Measurements from ENCODE around the gene GIGYF1.
"Not testable (repeated sequence)": the region's sequence is repeated elsewhere in the genome, so short reads cannot be mapped to it uniquely, and the experiment has no call there.

GIGYF1 gene

DNA sequence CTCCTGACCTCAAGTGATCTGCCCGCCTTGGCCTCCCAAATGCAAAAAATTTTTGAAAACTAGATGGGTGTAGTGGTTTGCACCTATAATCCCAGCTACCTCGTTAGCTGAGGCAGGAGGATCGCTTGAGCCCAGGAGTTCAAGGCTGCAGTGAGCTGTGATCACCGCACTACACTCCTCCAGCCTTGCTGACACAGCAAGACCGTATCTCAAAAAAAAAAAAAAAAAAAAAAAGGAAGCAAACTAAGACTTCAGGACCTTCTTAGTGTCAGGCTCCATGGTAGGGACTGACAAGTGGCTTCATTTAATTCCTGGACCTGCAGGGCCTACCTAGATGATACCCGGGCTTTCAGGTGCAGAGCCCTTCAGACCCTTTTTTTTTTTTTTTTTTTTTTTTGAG is 14.3 kb upstream of the GIGYF1 start:
- in situ Hi-C loops (cut with MboI; ENCODE audit: low sequenced_read_pairs) = no loop called here

DNA sequence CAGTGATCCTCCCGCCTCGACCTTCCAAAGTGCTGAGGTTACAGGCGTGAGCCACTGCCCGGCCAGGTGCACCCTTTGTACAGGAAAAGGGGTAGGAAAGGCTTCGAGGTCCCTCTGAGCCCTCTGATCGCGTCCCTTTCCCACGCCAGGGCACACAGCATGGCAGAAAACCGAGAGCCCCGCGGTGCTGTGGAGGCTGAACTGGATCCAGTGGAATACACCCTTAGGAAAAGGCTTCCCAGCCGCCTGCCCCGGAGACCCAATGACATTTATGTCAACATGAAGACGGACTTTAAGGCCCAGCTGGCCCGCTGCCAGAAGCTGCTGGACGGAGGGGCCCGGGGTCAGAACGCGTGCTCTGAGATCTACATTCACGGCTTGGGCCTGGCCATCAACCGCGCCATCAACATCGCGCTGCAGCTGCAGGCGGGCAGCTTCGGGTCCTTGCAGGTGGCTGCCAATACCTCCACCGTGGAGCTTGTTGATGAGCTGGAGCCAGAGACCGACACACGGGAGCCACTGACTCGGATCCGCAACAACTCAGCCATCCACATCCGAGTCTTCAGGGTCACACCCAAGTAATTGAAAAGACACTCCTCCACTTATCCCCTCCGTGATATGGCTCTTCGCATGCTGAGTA is 12.7 kb upstream of the GIGYF1 start:
- in situ Hi-C loops (cut with MboI; ENCODE audit: low sequenced_read_pairs) = no loop called here

GRCh38 chr7:100705753-100706671 is 12.0 kb upstream of the GIGYF1 start, which contains the start of gene POP7:
Gene POP7 (plus strand): TSS chr7:100706121. CDS start chr7:100706831, 710 bp downstream.
- in situ Hi-C loops (cut with MboI; ENCODE audit: low sequenced_read_pairs) = no loop called here

DNA sequence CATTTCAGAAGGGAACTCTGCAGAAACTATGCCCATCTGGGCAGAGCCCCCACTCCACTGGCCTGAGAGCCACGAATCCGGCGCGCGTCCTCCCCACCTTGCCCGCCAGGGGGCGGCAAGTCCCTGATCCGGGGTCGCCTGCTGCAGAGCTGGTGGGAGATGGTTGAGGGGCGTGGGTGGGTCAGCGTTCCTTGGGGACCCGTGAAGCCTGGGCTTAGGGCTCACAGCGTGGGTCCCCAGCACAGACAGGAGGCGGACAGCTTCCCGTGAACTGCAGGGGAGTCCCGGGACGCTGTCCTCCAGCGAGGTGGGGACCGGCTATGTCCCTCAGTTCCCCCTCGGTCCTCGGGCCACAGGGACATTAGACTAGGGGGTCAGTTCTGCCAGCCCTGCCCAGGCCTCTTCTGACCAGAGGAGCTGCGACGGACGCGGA is 11.3 kb upstream of the GIGYF1 start:
- in situ Hi-C loops (cut with MboI; ENCODE audit: low sequenced_read_pairs) = no loop called here

GRCh38 chr7:100701089-100701488 is 7.0 kb upstream of the GIGYF1 start:
- in situ Hi-C loops (cut with MboI; ENCODE audit: low sequenced_read_pairs) = not testable (repeated sequence)

GRCh38 chr7:100699018-100699417 is 5.0 kb upstream of the GIGYF1 start:
- in situ Hi-C loops (cut with MboI; ENCODE audit: low sequenced_read_pairs) = no loop called here

GRCh38 chr7:100696123-100696521 is 2.1 kb upstream of the GIGYF1 start:
- in situ Hi-C loops (cut with MboI; ENCODE audit: low sequenced_read_pairs) = no loop called here

GRCh38 chr7:100693312-100694097 is 545 bp downstream of the GIGYF1 start:
- in situ Hi-C loops (cut with MboI; ENCODE audit: low sequenced_read_pairs) = no loop called here

DNA sequence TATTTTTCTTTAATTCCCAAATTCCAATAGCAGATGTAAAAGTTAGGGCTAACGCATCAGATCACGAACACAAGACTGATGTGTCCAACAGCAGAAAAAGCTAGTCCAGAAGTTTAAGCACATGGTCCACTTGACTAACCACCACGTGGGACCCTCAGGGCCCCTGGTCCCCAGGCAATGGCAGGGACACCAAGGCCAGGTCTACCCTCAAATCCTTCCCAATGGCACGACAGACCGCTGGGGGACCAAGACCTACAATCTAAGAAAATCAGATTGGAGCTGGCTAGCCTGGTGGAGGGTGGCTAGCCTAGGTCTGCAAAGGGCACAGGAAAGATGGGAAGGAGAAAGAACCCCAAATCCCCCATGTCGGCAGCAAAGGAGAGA is 1.5 kb downstream of the GIGYF1 start:
- in situ Hi-C loops (cut with MboI; ENCODE audit: low sequenced_read_pairs) = no loop called here

- in situ Hi-C loops (cut with MboI; ENCODE audit: low sequenced_read_pairs) = no loop called here
These were observed 2.1 kb downstream of the GIGYF1 start for GRCh38 chr7:100691676-100692577.

- in situ Hi-C loops (cut with MboI; ENCODE audit: low sequenced_read_pairs) = loop anchor here (10.0 kb wide), 1 partner anchor 115 kb away; the partner anchor contains the start of gene SAP25
These were observed 4.6 kb downstream of the GIGYF1 start for GRCh38 chr7:100689230-100690135.

- in situ Hi-C loops (cut with MboI; ENCODE audit: low sequenced_read_pairs) = loop anchor here (10.0 kb wide), 1 partner anchor 114 kb away; the partner anchor contains the start of gene SAP25
These were observed 5.7 kb downstream of the GIGYF1 start for GRCh38 chr7:100688326-100688860.

- in situ Hi-C loops (cut with MboI; ENCODE audit: low sequenced_read_pairs) = loop anchor here (10.0 kb wide), 1 partner anchor 113 kb away; the partner anchor contains the start of gene SAP25
These were observed 6.2 kb downstream of the GIGYF1 start for GRCh38 chr7:100687751-100688300.

- in situ Hi-C loops (cut with MboI; ENCODE audit: low sequenced_read_pairs) = loop anchor here (10.0 kb wide), 1 partner anchor 112 kb away; the partner anchor contains the start of gene SAP25
These were observed 6.8 kb downstream of the GIGYF1 start for GRCh38 chr7:100687261-100687660.

GRCh38 chr7:100686822-100687211 is 7.2 kb downstream of the GIGYF1 start:
- in situ Hi-C loops (cut with MboI; ENCODE audit: low sequenced_read_pairs) = loop anchor here (10.0 kb wide), 1 partner anchor 112 kb away; the partner anchor contains the start of gene SAP25

DNA sequence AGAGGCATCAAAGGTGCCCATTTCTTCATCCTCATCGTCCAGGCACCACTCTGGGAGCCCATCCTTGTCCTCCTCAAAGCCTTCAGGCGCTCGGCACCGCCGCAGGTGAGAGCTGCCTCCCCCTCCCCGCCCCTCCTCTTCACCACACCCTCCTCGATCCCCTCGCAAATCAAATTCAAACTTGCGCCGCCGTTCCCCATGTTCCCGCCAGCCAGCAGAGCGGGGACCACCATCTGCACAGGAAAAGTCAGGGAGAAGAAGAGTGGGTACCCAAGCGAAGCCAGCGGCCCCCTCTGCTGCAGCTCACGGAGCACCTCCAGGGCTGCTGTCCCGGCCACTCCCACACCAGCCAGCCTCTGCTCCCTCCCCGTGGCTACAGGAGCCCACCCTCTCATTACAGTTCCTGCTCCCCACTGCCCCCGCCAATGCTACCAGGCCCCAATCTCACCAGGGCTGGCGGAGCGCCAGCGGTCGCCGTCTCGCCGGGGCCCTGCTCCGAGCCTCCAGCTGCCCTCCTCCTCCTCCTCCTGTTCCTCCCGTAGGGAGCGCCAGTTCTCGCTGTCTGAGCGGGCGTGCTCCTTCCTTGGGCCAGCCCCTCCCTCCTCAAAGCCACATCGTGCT is 7.7 kb downstream of the GIGYF1 start:
- in situ Hi-C loops (cut with MboI; ENCODE audit: low sequenced_read_pairs) = loop anchor here (10.0 kb wide), 1 partner anchor 112 kb away; the partner anchor contains the start of gene SAP25

GRCh38 chr7:100685631-100686145 is 8.4 kb downstream of the GIGYF1 start:
- in situ Hi-C loops (cut with MboI; ENCODE audit: low sequenced_read_pairs) = loop anchor here (10.0 kb wide), 1 partner anchor 111 kb away; the partner anchor contains the start of gene SAP25
